Stimulated activated CD4-positive, alpha-beta T cell treated with anti-CD3 and anti-CD28 coated beads, Interleukin-1b, Interleukin-23, amount 100 ng/mL, for 48 hours (primary cell): ENCODE data around the gene DNAH10.

Source experiments
- DNase-seq: peaks from one replicate; pipeline ENCODE4 v3.0.0-alpha.2; 2020

DNAH10 gene

DNA sequence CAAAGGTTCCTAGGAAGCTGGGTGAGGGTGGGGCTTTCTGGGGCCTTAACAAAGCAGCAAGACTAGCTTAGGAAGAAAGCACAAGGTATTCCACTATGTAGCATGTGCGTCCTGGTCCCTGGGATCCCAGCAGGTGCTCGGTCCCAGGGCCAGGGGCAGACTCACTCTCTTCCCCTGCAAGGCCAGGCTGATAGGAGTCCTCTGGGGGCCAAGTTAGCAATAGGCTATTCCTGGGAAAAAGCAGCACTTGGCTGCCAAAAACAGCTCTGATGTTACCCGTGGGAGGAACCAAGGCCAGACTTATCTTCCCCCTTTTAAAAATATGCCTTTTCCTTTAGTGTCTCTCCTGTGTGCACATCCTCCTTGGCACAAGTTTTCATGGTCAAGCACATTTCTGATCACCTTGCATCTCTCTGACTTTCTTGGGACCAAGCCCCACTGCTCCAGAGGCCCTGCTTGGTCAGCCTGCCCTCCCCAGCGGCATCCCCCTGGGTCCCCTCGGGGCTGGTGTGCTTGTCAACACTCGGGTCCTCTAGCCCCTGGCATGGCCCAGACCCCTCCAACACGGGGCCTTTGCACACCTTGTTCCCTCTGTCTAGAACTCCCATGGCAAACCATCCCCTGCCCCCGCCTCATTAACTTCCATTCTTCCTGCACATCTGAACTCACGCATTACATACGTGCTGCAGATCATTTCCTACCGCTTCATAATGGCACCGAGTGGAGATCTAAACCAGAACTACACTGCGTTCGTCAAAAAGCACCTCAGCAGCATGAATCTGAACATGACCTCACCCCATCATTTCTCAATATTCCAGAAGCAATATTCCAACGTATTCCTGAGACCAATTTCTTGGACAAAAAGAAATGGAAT is 188.6 kb downstream of the DNAH10 start:
- no peak for DNase-seq

DNA sequence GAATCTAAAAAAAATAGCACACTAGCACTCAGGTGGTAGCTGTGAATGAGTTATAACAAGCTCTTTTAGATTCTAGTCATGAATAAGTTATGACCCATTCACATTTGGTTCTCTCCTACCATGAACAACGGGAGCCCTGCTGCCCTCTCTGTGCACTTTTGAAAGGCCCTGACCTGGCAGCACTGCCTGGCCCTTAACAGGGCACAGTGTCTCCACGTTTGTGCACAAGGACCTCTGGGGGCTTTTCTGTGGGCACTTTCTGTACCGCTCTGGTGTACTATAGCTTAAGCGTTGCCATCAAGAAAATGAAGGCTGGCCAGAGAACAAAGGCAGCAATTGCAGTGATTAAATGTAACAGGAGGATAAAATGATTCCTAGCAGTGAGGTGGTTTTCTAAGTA is 189.4 kb downstream of the DNAH10 start:
- no peak for DNase-seq

DNA sequence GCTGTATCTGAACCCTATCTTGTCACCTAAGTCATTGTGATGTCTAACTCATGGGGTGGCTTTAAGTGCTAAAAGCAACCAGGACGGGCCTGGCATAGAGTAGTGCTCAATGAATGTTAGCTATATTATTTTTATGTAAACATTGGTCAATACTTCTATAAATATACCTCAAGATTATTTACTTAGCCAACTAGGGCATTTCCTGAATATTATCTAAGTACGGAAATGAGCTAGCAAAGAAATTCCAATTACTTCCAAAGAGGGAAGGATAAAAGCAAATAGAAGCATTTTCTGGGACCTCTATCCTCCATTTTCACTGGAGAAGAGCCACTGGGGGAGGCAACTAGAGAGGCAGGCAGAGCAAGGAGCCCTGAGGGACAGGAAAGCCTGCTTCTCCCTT is 189.9 kb downstream of the DNAH10 start:
- DNase-seq: no peak

DNA sequence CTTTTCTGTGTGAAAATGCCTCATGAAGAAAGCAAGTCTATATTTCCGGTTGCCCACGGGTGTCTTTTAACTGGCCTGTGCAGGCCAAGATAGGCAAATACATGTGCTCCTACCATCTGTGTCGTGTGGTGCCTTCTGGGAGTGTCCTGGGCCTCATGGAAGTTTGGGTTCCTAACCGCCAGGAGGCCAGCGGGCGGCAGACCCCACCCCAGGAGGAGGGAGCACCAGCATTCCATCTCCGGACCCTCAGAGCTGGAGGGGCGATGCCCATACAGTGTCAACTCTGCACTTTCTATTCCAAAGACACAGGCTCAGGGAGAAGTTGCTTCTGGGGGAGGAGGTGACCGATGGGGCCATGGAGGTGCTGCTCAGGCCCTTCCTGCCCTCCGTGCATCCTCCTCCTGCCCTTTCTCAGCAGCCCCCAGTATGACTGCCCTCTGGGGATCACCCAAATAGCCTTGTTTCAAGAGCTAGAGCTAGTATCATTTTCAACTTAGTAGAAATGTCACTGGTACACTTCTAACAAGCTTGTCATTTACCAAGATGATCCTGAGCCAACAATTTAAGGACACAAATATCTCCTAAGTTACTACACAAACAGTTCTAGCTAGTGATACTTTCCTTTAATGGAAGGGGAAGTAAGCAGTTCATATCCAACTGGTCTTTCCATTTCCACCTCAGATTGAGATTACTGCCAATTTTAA is 192.7 kb downstream of the DNAH10 start:
- DNase-seq: no peak

DNA sequence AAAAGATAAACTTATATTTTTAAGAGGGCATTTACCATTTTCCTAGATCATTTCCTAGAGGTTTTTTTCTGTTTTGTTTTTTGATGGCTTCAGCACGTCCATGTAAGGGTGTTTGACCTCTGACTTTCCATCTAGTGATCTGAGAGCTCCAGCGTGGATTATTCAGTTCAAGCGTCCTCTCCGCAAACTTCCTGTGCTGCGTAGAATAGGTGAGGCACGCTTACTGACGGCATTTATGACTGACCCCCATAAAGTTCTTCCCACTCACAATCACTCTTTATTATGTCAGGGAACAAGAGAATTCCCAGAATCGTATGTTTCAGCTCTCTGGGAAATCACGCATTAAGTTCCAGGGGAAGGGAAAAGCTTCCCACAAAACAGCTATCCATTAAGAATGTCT is 194.1 kb downstream of the DNAH10 start:
- no peak for DNase-seq

DNA sequence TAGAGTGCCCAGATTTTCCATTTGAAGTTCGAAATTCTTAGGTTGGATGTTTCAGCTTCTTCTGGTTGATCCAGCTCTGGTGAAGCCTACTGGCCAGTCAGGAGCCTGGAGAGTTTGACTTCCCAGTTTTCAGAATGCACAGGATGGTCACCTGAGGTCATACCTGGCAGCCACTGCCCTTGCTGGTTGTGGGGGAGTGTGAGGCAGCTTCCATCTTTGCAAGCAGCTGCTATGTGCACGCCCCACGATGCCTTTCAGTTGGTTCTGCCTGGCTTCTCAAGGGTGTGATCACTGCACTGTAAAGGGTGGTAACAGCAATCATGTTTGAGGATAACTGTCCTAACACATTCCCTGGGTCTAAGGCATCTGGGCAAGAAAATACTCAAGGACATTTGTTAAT is 195.1 kb downstream of the DNAH10 start:
- no peak for DNase-seq

DNA sequence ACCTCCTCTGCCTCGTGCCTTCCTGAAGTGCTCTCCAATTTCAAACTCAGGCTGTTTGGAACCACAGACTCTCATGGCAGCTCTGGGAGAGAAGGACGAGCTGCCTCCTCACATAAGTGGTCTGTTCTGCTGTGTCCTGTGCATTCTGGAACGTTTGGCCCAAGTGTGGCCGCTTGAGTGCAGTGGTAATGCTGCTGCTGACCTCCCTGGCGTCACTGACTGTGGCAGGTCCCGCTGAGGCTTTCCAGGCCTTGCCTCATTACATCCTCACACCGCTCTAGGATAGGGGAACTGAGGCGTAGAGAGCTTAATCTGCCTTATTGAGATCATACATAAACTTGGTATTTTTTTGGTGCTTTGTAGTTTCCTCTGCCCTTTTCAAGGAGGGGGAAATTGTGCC is 196.4 kb downstream of the DNAH10 start:
- DNase-seq: no peak

DNA sequence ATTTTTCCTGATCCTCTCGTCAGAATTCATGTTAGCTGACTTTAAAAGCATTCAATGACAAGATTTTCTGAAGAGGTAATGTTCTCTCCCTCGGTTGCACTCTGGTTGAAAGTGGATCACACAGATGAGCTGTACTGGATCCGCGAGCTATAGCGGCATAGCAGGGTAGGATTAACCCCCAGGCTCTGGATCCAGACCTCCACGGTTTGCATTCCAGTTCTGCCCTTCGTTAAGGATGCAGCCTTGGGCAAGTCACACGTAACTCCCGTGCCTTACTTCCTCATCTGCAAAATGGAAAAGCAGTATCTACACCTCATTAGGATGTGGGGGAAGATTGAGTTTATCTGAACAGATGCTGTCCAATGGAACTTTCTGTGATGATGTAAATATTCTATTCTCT is 196.8 kb downstream of the DNAH10 start:
- DNase-seq: no peak

DNA sequence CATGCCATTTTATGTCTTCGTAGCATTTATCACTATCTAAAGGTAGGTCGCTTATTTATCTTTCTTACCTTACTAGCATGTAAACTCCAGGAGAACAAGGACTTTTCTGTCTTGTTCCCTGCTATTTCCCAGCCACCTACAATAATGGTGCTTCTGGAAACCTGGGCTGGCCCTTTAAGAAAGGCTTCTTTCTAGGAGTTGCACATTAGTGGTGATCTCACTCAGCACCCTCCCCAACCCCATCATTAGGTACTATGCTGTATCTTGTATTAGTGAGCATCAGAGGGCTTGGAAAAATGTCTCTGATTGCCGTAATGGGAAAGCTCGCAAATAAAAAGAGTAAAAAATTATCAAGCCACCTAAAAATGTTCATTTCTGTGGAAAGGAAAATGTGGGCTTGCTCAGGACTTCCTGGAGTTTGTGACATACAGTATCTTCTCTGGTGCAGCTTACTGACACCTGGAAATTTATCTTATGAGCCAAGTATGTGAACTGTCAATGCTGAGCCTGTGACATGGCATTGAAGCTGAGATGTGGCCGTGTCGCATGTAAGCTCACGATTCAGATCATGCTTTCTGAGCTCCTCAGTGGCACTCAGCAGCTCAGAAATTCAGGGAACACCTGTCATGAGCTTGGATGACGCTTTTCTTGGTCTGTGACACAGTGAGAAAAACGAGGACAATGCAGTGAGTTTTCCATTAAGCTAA is 198.1 kb downstream of the DNAH10 start:
- no peak for DNase-seq

DNA sequence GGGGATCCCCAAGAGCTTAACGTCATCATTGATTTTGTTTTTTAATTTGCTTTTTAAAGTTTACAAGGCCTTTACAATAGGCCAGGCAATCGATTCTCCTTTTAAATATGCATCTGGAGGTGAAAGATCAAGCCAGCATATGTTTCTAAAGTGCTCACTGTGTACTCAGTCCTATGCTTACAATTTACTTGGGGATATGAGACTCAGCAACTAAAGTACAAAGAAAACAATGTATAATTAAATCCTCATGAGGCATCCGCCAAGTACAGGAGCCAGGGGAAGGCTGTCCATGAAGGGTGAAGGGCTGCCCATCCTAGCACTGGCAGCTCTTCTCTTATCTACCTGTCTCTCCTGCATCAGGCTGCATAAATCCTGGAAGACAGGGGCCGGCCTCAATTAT is 198.8 kb downstream of the DNAH10 start:
- no peak for DNase-seq

DNA sequence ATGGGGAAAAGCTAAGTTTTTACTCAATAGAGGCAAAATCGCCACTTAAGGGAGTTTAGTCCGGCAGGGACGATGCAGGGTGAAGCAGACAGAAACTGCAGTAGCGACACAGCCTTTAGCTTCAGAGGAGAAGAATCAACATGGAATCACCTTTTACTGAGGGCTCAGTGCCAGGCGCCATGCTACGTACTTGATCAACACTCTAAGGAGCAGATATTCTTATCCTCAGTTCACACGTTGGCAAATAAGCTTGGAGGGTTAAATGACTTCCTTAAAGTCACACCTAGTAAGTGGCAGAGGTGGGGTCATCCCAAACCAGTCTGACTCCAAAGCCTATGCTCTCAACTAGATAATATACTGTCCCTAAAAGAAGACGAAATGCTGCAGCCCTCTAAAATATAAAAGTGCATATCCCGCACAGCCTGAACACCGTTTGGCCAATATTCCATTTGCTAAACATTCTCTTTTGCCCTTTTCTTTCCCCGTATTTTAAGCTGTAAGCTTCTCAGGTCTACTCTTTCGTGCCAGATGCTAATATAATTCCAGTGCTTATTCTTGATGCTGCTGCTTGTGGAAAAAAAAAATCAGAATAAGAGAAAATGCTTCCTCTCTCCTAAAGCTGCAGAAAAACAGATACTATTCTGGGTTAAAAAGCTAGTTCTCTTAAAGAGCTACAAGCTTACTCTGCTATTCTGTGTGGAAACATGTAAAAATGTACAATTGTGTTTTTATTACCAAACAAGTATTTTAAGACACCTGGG is 199.7 kb downstream of the DNAH10 start:
- DNase-seq: no peak

DNA sequence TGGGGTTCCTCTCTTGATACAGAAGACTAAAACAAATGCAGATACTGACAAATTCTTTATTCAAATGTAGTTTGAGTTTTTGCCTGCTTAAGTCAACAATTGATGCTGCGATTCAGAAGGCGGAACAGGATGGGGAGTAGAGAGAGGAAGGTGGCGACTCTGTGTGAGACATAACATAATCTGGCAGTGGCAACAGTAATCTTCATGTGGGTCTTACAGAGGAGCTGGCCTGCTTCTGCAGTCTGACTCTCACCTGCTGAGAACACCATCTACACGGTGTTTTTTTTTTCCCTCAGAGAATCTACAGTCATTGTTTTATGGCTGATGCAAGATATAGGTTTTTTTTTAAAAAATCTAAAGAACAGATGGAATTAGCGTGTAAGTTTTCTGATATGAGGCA is 200.4 kb downstream of the DNAH10 start:
- no peak for DNase-seq

DNA sequence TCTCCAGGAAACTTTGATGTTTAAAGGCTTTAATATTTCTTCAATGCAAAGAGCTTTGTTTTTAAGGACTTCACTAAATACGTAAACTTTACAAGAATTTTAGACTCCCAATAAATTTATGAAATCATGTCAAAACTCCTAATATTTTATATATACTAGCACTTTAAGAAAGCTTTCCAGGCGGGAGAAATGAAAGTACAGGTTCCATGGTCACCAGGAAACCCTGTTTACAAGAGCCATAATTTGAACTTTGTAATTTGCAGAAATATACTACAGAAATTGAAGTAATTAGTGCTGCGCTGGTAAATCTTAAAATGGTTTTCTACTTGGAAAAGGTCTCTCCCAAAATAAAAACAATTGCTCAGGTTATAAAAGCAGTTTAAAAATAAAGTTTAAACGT is 201.7 kb downstream of the DNAH10 start:
- DNase-seq: no peak

DNA sequence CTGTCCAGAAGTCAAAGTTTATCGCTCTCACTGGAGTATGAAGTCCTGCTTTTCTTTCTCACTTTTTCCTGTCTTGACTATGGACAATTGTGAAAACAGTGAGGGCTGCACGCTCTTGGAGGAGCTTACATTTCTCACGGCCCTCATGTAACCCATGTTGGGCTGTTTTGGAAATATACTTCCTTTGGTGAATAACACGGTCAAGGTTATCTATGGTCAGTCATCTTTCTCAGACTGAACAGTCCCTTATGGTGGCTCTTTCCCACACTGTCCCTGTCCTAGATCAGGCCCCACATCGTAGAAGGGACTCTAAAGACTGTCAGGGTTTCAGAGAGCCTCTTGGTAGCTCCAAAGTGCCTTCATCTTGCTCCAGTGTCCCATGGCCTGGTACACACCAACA is 203.3 kb downstream of the DNAH10 start:
- DNase-seq: no peak

DNA sequence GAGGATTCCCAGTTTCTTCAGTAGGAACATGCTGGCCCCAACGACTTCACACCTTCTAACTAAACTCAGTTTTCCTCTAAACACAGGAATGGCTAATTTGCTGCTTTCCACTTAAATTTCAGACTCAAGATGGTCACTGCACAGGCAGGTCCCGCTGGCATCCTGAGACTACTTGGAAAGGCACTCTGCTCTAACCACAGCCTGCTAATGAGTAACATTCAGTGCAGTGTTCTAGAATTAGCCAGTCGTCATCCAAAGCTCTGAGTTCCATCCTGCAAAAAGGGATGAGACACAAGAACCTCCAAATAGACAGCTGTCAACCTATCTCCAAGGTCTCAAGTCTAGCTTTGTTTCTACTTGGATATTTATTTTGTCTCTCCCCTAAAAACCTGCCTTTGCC is 204.5 kb downstream of the DNAH10 start:
- no peak for DNase-seq

DNA sequence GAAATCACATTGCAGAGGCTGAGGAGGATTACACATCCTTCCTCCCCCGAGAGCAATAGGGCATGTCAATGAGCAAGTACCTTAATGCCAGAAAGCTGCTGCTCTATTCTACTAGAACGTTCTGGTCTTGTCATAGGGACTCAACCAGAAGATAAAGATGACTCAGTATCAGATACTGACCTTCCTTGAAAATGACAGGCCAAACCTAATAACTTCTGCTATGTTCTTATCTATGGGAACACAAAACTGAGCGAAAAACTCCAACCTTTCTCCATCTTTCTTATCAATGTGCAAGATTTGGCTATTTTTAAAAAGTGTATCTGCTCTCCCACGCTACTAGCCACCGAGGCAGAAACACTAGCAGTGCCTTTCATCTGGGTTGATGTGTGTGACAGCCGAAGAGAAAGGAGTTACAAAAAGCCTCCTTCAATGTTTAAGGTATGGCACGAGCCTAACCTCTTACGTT is 205.1 kb downstream of the DNAH10 start:
- no peak for DNase-seq

DNA sequence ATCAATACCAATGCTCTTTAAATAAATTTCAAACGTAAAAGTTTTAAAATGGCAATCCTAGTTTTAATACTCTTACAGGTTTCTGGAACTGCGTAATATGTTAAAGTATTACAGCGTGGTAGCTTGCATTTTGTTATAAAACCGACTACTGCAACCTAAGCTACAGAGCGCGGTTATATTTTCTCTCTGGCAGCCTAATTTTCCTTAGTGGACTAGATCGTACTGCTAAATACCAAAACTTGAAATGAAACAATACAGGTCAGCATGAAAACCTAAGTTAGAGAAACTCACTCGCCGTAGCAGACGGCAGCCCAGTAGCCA is 209.3 kb downstream of the DNAH10 start:
- DNase-seq: no peak

DNA sequence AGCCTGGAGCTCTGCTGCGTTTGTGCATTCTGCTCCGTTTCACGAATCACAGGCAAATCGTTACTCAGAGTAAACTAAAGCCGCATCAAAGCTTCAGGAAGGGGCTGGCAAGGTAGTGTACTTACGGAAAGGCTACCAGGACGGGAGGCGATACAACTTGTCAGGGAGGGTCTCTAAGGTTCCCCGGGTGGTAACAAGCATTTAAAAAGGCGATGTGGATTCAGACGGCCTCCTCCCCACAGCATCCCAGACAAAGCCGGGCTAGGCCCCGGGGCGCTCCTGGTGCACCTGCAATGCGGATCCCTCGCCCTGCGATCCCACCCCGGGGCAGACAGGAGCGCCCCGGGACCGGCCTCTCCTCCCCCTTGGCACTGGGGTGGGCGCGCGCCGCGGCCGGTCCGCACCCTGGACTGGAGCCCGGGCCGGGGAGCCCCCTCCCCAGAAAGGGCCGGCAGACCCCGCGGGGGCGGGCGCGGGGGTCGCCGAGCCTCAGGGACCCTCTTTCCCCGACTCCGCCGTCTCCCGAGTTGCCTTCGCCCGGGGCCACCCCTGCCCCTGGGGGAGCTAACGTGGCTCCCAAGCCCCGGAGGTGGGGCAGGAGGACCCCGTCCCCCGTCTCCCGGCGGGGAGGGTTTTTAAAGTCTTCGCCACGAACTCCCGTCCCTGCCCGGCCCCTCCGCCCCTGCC is 209.8 kb downstream of the DNAH10 start:
- peak; percentile 28 for DNase-seq

DNA sequence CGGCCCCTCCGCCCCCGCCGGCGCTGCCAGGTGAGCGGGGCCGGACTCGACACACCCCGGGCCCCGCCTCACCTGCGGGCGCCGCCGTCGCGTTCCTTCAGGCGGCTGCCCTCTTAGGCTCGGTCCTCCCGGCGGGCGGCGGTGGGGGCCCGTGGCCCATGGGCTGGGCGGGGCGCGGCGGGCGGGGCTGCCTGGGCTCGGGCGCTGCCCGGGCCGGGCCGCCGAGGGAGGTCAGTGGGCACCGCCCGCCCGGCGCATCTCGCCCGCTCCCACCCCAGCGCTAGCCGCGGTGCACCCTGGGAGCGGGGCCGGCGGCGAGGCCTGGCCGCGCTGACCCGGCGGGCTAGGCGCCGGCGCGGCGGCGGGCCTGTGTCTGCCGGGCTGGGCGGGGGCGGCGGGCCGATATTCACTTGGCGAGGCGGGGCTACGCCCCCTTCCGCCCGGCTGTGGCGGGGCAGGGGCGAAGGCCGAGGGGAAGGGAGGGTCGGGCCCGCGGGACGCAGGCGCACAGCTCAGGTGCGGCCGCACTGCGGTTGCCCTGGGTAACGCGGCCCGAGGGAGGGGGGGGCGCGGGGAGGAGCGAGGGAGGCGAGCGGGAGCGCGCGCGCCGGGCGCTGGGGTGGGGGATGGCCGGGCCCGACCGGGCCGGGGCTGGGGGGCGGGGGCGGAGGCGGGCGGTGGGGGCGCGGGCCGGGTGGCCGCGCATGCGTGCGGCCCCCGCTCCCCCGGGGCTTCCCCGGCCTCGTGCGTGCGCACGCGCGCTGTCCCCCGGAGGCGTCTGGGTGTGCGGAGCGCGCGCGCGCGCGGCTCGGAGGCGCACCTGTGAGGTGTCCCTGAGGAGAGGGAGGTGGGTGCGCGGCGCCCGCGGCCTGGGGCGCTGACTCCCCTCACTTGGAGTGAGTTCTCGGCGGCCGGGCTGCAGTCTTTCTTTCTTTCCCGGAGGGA is 210.6 kb downstream of the DNAH10 start, which contains the start of the genes CCDC92 and ZNF664:
TSS of gene CCDC92 (minus strand) at position 375 of the 945 bp plus-strand sequence. CDS start 28,526 bp downstream, outside the sequence.
TSS of gene ZNF664 (plus strand) at position 759 of the 945 bp plus-strand sequence. CDS start 38,930 bp downstream, outside the sequence.
- peak; percentile 93 for DNase-seq

DNA sequence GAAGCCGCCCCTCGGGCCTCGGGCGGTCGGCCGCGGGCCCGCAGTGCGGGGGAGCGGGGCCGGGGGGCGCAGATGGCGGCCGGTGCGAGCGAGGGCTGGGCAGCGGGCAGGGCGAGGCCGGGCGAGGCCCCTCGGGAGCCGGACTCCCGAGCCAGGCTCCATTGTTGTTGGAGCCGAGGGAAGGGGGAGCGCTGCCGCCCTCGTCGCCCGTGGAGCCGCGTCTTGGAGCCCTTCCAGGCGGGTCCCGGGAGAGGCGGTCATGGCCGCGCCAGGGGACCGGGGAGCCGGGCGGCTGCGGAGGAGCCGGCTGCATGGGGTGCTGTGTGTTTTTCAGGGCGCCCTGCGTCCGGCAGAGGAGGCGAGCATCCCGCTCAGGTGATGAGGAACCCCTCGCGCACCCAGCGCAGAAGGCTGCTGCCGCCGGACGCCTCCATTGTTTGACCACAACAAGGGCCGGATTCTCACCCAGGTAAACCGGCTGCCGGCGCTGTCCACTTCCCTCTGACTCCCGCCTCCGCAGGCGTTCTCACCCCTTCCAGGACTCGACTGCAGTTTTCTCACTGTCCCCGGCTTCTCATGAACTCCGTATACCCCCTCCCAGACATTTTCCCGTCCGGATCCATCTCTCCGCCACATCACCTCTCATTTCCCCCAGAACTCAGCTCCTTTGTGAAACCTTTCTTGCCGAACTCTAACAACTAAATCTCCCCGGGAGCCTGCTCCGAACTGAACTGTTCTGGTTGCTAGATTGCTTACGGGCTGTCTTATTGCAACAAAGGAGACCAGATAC is 211.6 kb downstream of the DNAH10 start:
- peak; percentile 13 for DNase-seq
